ENCODE data around the gene LRRN1.
"Not testable (repeated sequence)": the region's sequence is repeated elsewhere in the genome, so short reads cannot be mapped to it uniquely, and the experiment has no call there.

LRRN1 gene

DNA sequence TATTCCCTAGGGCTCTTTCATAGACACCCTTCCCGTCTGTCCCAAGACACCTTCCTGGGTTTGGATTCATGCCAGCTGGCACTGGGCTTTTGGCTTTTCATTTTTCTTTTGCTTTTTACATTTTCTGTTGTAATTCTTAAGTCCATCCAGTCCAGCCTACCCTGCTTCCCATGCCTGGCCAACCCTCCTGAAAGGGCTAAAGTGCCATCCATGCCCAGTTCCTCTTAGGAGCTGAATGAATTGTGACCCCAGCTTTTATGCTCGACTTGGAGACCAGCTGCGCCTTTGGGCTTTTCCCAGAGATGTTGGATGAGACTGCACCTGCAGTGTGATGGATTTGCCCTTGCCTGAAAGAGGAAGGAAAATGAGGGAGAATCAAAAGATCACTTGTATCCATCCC is 25.8 kb downstream of the LRRN1 start:
- no peak for TF ChIP-seq CTCF (IDR thresholded peaks at IDR 0.05; ENCODE audit: low read depth, low read length)

DNA sequence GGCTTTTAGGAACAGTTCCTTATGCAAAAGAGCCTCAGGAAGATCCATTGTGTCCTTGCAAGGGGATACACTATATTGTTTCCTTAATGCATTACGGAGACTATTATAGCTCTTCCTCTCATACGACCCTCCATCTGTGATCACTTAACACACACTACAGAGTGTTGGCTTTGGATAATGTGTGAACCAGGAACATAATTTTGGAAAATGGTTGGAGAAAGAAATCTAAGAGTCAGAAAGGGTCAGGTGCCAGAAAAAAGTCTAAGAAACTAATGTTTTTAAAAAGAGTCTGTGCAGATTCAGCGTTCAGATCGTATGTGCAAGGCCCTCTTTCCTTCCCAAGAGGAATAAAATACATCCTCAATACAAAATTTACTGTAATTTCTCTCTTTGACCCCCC is 27.3 kb downstream of the LRRN1 start:
- TF ChIP-seq CTCF (IDR thresholded peaks at IDR 0.05; ENCODE audit: low read depth, low read length): no peak

More for the DNA sequence above, 25.8 kb downstream of the LRRN1 start:
- H3K4me3 ChIP-seq (ENCODE audit: low read depth, low read length): no peak overlapping the region

GRCh38 chr3:3827111-3827510 is 27.9 kb downstream of the LRRN1 start:
- no peak for TF ChIP-seq CTCF (IDR thresholded peaks at IDR 0.05; ENCODE audit: low read depth, low read length)
- H3K4me3 ChIP-seq (ENCODE audit: low read depth, low read length): no peak overlapping the region

More for the DNA sequence above, 27.3 kb downstream of the LRRN1 start:
- H3K4me3 ChIP-seq (ENCODE audit: low read depth, low read length): no peak overlapping the region

DNA sequence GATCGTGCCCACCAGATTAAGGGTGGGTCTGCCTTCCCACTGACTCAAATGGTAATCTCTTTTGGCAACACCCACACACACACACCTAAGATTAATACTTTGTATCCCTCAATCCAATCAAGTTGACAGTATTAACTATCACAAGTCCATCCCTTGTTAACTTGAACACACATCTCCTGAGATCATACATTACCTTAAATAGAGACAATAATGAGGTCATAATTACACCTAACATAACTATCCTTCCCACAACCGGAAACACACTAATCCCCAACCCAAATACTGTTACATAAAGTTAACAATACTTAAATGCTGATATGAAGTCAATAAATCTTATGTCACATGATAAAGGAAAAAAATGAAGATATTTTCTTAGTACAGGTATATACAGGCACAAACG is 29.2 kb downstream of the LRRN1 start:
- not testable (repeated sequence) for H3K4me3 ChIP-seq (ENCODE audit: low read depth, low read length)

- H3K4me3 ChIP-seq (ENCODE audit: low read depth, low read length): no peak overlapping the region
- no peak for TF ChIP-seq CTCF (IDR thresholded peaks at IDR 0.05; ENCODE audit: low read depth, low read length)
Measured at GRCh38 chr3:3836845-3837244, 37.6 kb downstream of the LRRN1 start.

DNA sequence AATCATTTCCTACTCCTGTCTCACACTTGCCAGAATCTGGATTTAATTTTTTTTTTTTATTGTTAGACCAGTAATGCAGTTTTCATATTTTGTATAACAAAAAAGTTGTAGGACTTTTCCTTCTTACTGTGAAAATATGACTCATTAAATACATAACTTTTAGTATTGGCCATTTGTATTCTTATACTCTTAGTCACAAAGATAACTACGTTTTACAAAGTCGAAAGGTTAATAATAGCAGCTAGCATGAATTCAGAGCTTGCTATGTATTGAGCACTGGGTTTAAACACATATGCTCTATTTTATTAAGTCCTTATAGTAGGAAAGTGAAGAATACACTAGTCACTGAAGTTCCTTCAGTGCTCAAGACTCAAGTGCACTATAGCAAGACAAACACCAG is 43.1 kb downstream of the LRRN1 start:
- no peak for TF ChIP-seq CTCF (IDR thresholded peaks at IDR 0.05; ENCODE audit: low read depth, low read length)
- H3K4me3 ChIP-seq (ENCODE audit: low read depth, low read length): no peak overlapping the region

GRCh38 chr3:3847994-3848922 is 49.0 kb downstream of the LRRN1 start:
- TF ChIP-seq CTCF (IDR thresholded peaks at IDR 0.05; ENCODE audit: low read depth, low read length): no peak
- H3K4me3 ChIP-seq (ENCODE audit: low read depth, low read length): no peak overlapping the region

GRCh38 chr3:3848923-3849275 is 49.7 kb downstream of the LRRN1 start:
- no peak overlapping the region for H3K4me3 ChIP-seq (ENCODE audit: low read depth, low read length)
- no peak for TF ChIP-seq CTCF (IDR thresholded peaks at IDR 0.05; ENCODE audit: low read depth, low read length)
